Keratinocyte (primary cell): ENCODE data around the gene BCOR.

ENCODE experiments used
- CTCF ChIP-seq, 3 experiments: IDR thresholded peaks in 1 of 3; conservative IDR thresholded peaks in 1 of 3; optimal IDR thresholded peaks in 1 of 3; 2 replicates in 2 of 3; 3 replicates in 1 of 3; pipeline versions ENCODE3 to v1.5.1; 2011; ENCODE audit warnings: low read length in 3 of 3, mild to moderate bottlenecking in 3 of 3, moderate library complexity in 2 of 3, control low read depth in 1 of 3, inconsistent platforms in 1 of 3; ENCODE audit not compliant: insufficient read depth in 2 of 3; ENCODE audit errors: extremely low read depth in 1 of 3
- EZH2 ChIP-seq: IDR thresholded peaks from one replicate; pipeline ENCODE4 v1.6.1; 2012; ENCODE audit warnings: inconsistent platforms, mild to moderate bottlenecking, low read length, moderate library complexity

- TF ChIP-seq CTCF (optimal IDR thresholded peaks at IDR 0.05 in 1 of 3, IDR thresholded peaks at IDR 0.05 in 1 of 3, conservative IDR thresholded peaks at IDR 0.05 in 1 of 3; ENCODE audit: extremely low read depth in 1 of 3, insufficient read depth in 2 of 3, low read length in 3 of 3), result no peak
- TF ChIP-seq EZH2, result no peak
Measured at GRCh38 chrX:40095583-40096394, 2.0 kb downstream of the BCOR start.
